Stimulated activated CD8-positive, alpha-beta memory T cell treated with anti-CD3 and anti-CD28 coated beads, Interleukin-7, amount 100 ng/mL, for 1 hour (primary cell): Measurements from ENCODE around the gene ATP5F1E.
"Not testable (repeated sequence)": the region's sequence is repeated elsewhere in the genome, so short reads cannot be mapped to it uniquely, and the experiment has no call there.

Experiments used
- DNase-seq, 2 donors: peaks; one replicate each; pipeline ENCODE4 v3.0.0-alpha.2; 2020; ENCODE audit warnings: low read depth in 2 of 2

The ATP5F1E gene

GRCh38 chr20:59020938-59021551, 11.1 kb downstream of the ATP5F1E start:
- DNase-seq, result no peak

GRCh38 chr20:59019217-59019616, 12.9 kb downstream of the ATP5F1E start, which contains the start of gene TUBB1:
TSS of gene TUBB1 (plus strand) at chr20:59019429. CDS start at chr20:59019523, 94 bp downstream.
- DNase-seq, result no peak

- DNase-seq, result no peak
These were observed 13.3 kb downstream of the ATP5F1E start for GRCh38 chr20:59018817-59019216.

GRCh38 chr20:59017493-59018231, 14.5 kb downstream of the ATP5F1E start:
- no peak for DNase-seq

DNA sequence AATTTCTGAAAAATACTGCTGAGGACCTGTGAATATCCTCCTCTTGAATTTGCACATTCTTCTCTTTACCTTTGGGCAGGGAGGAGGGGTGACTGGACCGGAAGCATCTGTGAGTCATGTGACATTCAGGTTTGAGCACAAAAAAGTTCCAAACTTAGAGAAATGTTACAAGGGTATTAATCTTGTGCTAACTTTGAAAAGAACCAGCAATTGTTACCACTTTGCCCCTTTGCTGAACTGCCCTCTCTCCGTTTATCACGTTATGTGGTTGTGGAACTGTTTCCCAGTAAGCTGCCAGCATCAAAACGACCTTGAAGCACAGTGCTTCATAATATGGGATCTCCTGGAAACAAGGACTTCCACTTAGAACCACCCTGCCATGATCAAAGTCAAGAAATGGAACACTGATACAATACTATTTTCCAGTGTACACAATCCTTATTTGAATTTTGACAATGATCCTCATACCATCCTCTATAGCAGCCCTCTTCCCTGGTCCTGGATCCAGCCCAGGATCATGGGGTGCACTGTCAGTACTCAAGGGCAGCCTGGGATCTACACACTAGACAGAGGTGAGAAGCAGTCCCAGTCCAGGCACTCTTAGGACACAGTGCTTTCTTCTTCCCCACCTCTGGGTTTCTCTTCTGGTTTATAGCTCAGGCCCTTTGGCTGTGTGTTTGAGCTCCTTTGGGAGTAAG, 15.2 kb downstream of the ATP5F1E start:
- DNase-seq, result no peak

- DNase-seq, result no peak
These were observed 16.1 kb downstream of the ATP5F1E start for GRCh38 chr20:59015812-59016711.

DNA sequence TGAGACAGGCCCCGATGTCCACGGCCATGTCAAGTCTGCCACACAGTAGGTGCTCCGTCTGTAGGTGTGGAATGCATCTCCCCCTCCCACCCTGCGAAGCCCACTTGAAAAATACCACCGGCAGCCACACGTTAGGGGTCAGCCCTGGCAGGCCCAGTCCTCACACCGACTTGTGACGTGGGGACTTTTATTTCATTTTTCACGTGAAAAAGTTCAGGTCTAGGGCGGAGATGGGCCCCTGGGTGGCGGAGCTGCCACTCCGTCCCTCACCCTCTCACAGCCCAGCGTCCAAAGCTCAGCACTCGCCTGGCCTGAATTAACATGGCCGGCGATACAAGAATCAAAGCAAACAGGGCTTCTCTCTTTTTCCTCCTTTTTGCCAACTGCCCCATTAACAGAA, 16.7 kb downstream of the ATP5F1E start:
- DNase-seq, result no peak

- no peak for DNase-seq
These were observed 17.3 kb downstream of the ATP5F1E start for GRCh38 chr20:59014680-59015389.

DNA sequence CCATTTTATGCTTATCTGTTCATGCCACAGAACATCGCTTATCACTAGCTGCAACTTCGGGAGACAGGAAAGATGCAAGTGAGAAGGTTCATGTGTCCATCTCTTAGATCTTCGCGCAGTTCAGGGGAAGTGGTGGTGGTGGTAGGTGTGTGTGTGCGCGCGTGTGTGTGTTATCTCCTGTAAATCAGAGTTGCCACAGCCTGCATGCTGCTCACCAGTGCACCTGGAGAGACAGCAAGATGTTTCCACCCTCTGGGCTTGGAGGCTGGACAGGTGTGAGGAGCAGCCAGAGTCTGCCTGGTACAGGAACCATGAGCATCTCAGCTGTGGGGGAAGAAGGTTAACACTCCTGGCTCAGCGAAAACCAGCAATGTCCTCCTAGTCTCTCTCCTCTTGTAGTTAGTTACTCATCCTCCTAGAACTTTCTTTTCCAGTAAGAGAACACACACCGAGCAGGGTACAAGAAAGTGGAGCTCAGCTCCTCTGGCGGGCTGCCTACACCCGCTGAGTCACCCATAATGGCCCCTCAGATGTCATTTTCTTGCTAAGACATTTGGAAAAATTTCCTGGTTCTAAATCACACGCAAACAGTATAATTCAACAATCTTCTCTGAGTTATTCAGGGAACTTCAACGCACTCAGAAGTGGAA, 18.1 kb downstream of the ATP5F1E start:
- DNase-seq, result no peak

DNA sequence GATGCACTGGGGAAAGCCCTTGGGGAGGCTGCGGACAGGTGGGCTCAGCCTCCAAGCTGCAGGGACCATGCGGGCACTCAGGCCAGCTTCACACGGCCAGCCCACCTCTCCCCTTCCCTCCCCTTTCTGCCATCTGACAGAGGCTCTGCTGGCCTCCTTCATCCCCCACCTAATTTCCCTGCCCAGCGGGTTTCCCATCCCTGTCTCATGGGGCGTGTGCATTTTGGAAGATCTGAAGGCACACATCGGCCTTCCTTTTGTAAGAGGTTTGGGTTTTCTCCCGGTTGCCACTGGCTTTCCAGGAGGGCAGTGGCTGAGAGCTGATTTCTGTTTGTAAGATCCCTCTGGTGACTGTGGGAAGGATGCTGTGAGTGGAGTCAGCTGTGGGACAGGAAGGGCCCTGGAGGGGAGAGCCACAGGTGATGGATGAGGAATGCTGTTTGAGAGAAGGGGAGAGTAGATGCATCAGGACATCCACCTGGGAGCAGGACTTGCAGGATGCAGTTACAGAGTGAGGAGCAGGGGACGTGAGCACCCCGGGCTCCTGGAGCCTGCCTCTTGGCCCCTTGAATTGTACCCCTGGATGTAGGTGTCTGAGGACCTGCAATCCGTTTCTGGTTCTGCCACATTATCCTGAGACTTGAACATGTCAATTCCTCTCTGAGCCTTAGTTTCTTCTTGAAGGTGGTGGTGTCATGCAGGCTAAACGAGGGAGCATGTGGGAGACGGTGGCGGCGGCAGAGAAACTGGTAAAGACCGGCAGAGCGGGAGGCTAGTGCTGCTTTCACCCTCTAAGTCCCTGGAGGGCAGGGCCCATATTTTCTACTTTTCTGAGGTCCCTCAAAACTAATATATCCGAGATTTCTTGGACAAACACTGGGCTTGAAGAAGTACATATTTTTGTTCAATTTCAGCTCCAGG, 18.8 kb downstream of the ATP5F1E start:
- DNase-seq, result no peak

- DNase-seq, result not testable (repeated sequence)
These were observed 20.3 kb downstream of the ATP5F1E start for GRCh38 chr20:59011874-59012157.

- DNase-seq, result no peak
These were observed 20.9 kb downstream of the ATP5F1E start for GRCh38 chr20:59010995-59011873.

DNA sequence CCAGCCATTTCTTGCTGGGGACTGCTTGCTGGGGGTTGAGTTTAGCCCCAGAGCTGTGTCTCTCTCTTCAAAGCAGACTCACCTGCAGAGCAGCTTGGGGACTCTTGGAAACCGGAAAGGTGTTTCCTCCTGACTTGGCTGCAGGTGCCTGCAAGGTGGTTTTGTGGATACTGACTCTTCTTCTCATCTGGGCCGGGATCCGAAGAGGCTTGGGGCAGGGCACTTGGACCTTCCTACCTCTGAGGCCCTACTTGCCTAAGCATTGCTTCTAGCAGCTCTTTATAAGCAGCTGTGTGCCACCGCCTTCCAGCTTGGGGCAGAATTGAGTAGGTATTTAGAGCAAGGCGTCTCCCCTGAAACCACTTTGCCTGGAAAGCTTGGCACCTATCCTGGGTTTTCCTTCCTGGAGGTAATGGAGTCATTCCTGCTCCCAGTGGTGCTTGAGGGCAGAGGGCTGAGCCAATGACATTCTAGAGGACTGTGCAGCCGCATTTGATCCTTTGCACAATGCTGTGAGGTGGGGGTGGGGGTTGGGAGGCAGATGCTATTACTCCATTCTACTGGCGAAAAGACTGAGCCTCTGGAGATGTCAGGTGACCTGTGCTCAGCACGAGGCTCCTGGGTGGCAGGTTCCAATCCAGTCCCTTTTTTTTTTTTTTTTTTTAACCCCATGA, 21.7 kb downstream of the ATP5F1E start:
- no peak for DNase-seq

DNA sequence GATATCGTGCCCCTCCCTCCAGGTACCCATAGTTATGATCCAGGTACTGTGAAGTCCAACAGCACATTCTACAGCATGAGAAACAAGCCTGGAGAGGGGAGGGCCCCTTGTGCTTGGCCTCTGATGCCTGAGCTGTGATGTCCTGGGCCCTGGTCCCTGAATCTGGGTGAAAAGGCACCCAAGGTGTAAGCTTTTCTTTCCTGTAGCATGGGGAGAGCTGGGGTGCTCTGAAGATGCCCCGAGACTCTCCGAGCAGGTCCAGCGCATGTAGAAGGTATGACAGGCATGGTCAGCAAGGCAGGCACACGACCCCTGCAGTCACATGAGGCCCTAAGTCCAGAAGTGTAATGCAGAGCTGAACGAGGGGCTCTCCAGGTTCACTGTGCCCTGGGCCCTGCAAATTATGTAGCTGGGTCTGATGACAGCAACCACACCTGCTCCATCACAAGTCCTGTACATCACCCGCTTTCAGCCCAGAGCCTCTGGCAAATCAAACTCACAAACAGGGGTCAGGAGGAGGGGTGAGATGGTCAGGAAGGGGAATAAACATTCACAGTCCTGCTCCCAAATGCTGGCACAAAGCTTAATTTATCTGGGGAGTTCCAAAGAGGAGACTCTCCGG, 23.3 kb downstream of the ATP5F1E start:
- DNase-seq, result no peak

- no peak for DNase-seq
These were observed 24.2 kb downstream of the ATP5F1E start for GRCh38 chr20:59007665-59008511.

- no peak for DNase-seq
These were observed 25.1 kb downstream of the ATP5F1E start, which contains the start of gene CTSZ for GRCh38 chr20:59006864-59007664. TSS of gene CTSZ (minus strand) at chr20:59007254. CDS start at chr20:59007128, 126 bp downstream.
